Brain pericyte (primary cell): ENCODE data around the gene NYAP2.

Experiments used
- DNase-seq: peaks from one replicate; pipeline ENCODE4 v3.0.0-alpha.2; 2012; ENCODE audit warnings: low read depth, low spot score

The NYAP2 gene

GRCh38 chr2:225484751-225485150, 85.2 kb downstream of the NYAP2 start:
- no peak for DNase-seq

- no peak for DNase-seq
Measured at GRCh38 chr2:225486236-225486635, 86.7 kb downstream of the NYAP2 start.

GRCh38 chr2:225487878-225488416, 88.4 kb downstream of the NYAP2 start:
- no peak for DNase-seq

GRCh38 chr2:225488743-225489142, 89.2 kb downstream of the NYAP2 start:
- DNase-seq: no peak

- no peak for DNase-seq
Measured at GRCh38 chr2:225493420-225494099, 94.0 kb downstream of the NYAP2 start.

- DNase-seq: no peak
Measured at GRCh38 chr2:225494100-225494459, 94.6 kb downstream of the NYAP2 start.

GRCh38 chr2:225495706-225496105, 96.2 kb downstream of the NYAP2 start:
- DNase-seq: no peak

- DNase-seq: no peak
Measured at GRCh38 chr2:225496568-225496967, 97.1 kb downstream of the NYAP2 start.

GRCh38 chr2:225497166-225497565, 97.7 kb downstream of the NYAP2 start:
- no peak for DNase-seq

GRCh38 chr2:225501022-225501421, 101.5 kb downstream of the NYAP2 start:
- DNase-seq: no peak

- no peak for DNase-seq
Measured at GRCh38 chr2:225502971-225503370, 103.5 kb downstream of the NYAP2 start.

- no peak for DNase-seq
Measured at GRCh38 chr2:225510796-225511195, 111.3 kb downstream of the NYAP2 start.

GRCh38 chr2:225512469-225512868, 113.0 kb downstream of the NYAP2 start:
- DNase-seq: no peak

- DNase-seq: no peak
Measured at GRCh38 chr2:225512876-225513540, 113.5 kb downstream of the NYAP2 start.

GRCh38 chr2:225515033-225515432, 115.5 kb downstream of the NYAP2 start:
- DNase-seq: no peak

GRCh38 chr2:225526760-225527390, 127.4 kb downstream of the NYAP2 start:
- DNase-seq: no peak

- DNase-seq: no peak
Measured at GRCh38 chr2:225531559-225531958, 132.0 kb downstream of the NYAP2 start.

GRCh38 chr2:225532096-225532495, 132.6 kb downstream of the NYAP2 start:
- DNase-seq: no peak

GRCh38 chr2:225534037-225534436, 134.5 kb downstream of the NYAP2 start:
- DNase-seq: no peak

- DNase-seq: no peak
Measured at GRCh38 chr2:225534697-225535096, 135.2 kb downstream of the NYAP2 start.

GRCh38 chr2:225536036-225536435, 136.5 kb downstream of the NYAP2 start:
- DNase-seq: no peak

- no peak for DNase-seq
Measured at GRCh38 chr2:225543626-225544025, 144.1 kb downstream of the NYAP2 start.

GRCh38 chr2:225556461-225556860, 157.0 kb downstream of the NYAP2 start:
- DNase-seq: no peak
